Gastrocnemius medialis (tissue), 4 donors: ENCODE measurements around the gene HSD11B2.

Experiments
- POLR2A ChIP-seq, 2 donors: fragments of 450-650 bp; IDR thresholded peaks; one replicate each; pipeline ENCODE4 v1.6.1; 2017; ENCODE audit warnings: antibody characterized with exemption in 2 of 2, mild to moderate bottlenecking in 2 of 2, moderate library complexity in 2 of 2
- TF ChIP-seq, protein P1 (sequence below), 5 experiments: fragments of 450-650 bp in 3 of 5; fragments of 200-600 bp in 2 of 5; sonication (generic) in 2 of 5; IDR thresholded peaks in 4 of 5; conservative IDR thresholded peaks in 1 of 5; 1 replicate in 4 of 5; 2 replicates in 1 of 5; pipeline ENCODE4 v1.5.1; 2016 to 2019; ENCODE audit warnings: antibody characterized with exemption in 5 of 5, mild to moderate bottlenecking in 3 of 5, moderate library complexity in 3 of 5

DNA sequence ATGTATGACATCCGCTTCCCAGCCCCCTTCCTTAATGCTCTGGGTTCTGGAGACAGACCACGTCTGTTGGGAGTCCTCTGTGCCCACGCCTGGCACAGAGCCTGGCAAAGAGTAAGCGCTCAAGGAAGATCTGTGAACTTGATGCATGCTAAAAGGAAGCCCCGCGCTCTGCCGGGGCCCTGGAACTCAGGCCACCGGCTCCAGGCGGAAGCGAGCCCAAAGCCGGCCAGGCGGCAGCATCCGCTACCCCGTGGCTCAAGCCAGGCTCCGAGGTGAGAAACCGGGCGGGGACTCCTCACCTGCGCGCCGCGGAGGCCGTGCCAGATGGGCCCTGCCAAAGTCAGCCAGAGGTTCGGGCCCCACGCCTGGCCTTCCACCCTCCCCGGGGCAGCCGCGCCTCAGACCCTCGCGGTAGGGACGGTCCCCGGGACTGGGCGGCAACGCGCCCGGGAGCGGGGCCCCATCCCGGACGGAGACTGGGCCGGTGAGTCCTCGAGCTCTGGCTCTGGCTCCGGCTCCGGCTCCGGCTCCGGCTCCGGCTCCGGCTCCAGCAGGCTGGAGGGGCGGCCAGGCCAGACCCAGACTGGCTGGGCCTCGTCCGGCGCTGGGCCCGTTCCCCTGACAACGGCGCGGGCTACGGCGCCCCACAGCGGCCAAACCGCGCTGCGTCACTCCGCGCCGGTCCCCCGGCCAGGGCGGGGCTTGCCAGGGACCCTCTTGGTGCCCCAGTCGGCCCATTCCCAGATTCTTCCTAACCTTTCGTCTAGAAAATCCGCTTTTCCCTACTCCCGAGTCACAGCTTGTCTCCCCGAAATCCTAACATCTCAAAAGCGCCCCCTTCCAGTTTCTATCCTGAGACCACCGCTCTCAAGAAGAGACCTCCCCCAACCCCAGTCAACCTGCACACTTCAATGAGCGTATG, 14.8 kb upstream of the HSD11B2 start, which contains the start of gene ZDHHC1:
- TF ChIP-seq, protein P1, sequence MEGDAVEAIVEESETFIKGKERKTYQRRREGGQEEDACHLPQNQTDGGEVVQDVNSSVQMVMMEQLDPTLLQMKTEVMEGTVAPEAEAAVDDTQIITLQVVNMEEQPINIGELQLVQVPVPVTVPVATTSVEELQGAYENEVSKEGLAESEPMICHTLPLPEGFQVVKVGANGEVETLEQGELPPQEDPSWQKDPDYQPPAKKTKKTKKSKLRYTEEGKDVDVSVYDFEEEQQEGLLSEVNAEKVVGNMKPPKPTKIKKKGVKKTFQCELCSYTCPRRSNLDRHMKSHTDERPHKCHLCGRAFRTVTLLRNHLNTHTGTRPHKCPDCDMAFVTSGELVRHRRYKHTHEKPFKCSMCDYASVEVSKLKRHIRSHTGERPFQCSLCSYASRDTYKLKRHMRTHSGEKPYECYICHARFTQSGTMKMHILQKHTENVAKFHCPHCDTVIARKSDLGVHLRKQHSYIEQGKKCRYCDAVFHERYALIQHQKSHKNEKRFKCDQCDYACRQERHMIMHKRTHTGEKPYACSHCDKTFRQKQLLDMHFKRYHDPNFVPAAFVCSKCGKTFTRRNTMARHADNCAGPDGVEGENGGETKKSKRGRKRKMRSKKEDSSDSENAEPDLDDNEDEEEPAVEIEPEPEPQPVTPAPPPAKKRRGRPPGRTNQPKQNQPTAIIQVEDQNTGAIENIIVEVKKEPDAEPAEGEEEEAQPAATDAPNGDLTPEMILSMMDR (IDR thresholded peaks at IDR 0.05 in 4 of 5, conservative IDR thresholded peaks at IDR 0.05 in 1 of 5), result peak; percentile 60 to 79 (median 75)
- TF ChIP-seq POLR2A (IDR thresholded peaks at IDR 0.05), result peak; percentile 24 to 34
